GM18517 (cell line): ENCODE results near the gene SULT1C3.

Experiments
- ATAC-seq: cut with Tn5 transposase; IDR thresholded peaks from one replicate; pipeline ENCODE4 v1.9.1; 2021; ENCODE audit warnings: mild to moderate bottlenecking, moderate library complexity; ENCODE audit not compliant: unreplicated experiment

The SULT1C3 gene

GRCh38 chr2:108239786-108240185 lies at the start of gene SULT1C3:
SULT1C3 (plus strand) TSS chr2:108239968; CDS start chr2:108247195, 7,227 bp downstream.
- no peak for ATAC-seq

- ATAC-seq: no peak
Measured at GRCh38 chr2:108193251-108193650, 46.5 kb upstream of the SULT1C3 start.

GRCh38 chr2:108194409-108195132 lies 45.2 kb upstream of the SULT1C3 start:
- ATAC-seq: no peak

GRCh38 chr2:108195133-108195439 lies 44.7 kb upstream of the SULT1C3 start:
- ATAC-seq: no peak

- ATAC-seq: no peak
Measured at GRCh38 chr2:108199726-108200125, 40.0 kb upstream of the SULT1C3 start.

- no peak for ATAC-seq
Measured at GRCh38 chr2:108200569-108200968, 39.2 kb upstream of the SULT1C3 start.

- ATAC-seq: no peak
Measured at GRCh38 chr2:108212671-108213070, 27.1 kb upstream of the SULT1C3 start.

- no peak for ATAC-seq
Measured at GRCh38 chr2:108215794-108216211, 24.0 kb upstream of the SULT1C3 start.

- no peak for ATAC-seq
Measured at GRCh38 chr2:108217211-108217610, 22.6 kb upstream of the SULT1C3 start.

GRCh38 chr2:108219688-108220087 lies 20.1 kb upstream of the SULT1C3 start:
- ATAC-seq: no peak

GRCh38 chr2:108220191-108220590 lies 19.6 kb upstream of the SULT1C3 start:
- ATAC-seq: no peak

GRCh38 chr2:108220942-108221541 lies 18.7 kb upstream of the SULT1C3 start:
- no peak for ATAC-seq

- no peak for ATAC-seq
Measured at GRCh38 chr2:108222261-108222660, 17.5 kb upstream of the SULT1C3 start.

GRCh38 chr2:108223573-108223972 lies 16.2 kb upstream of the SULT1C3 start:
- ATAC-seq: no peak

GRCh38 chr2:108224022-108224421 lies 15.7 kb upstream of the SULT1C3 start:
- ATAC-seq: no peak

GRCh38 chr2:108226564-108226963 lies 13.2 kb upstream of the SULT1C3 start:
- no peak for ATAC-seq

- no peak for ATAC-seq
Measured at GRCh38 chr2:108228006-108228405, 11.8 kb upstream of the SULT1C3 start.

GRCh38 chr2:108228537-108228936 lies 11.2 kb upstream of the SULT1C3 start:
- ATAC-seq: no peak

GRCh38 chr2:108229875-108230274 lies 9.9 kb upstream of the SULT1C3 start:
- ATAC-seq: no peak

- no peak for ATAC-seq
Measured at GRCh38 chr2:108235577-108235976, 4.2 kb upstream of the SULT1C3 start.

- ATAC-seq: no peak
Measured at GRCh38 chr2:108236676-108237335, 3.0 kb upstream of the SULT1C3 start.

- no peak for ATAC-seq
Measured at GRCh38 chr2:108240966-108241365, 1.2 kb downstream of the SULT1C3 start.
